Neural progenitor cell (in vitro differentiated cells): ENCODE results near the gene PROZ.

Experiments
- EZH2 ChIP-seq: fragments of 200-600 bp; sonication (generic); IDR thresholded peaks from 2 replicates; pipeline ENCODE4 v1.6.1; 2017; ENCODE audit warnings: antibody characterized with exemption, mild to moderate bottlenecking, moderate library complexity
- TF ChIP-seq, protein P1 (sequence below): fragments of 200-600 bp; sonication (generic); IDR thresholded peaks from 2 replicates; pipeline ENCODE4 v1.5.1; 2017; ENCODE audit warnings: antibody characterized with exemption, mild to moderate bottlenecking

DNA sequence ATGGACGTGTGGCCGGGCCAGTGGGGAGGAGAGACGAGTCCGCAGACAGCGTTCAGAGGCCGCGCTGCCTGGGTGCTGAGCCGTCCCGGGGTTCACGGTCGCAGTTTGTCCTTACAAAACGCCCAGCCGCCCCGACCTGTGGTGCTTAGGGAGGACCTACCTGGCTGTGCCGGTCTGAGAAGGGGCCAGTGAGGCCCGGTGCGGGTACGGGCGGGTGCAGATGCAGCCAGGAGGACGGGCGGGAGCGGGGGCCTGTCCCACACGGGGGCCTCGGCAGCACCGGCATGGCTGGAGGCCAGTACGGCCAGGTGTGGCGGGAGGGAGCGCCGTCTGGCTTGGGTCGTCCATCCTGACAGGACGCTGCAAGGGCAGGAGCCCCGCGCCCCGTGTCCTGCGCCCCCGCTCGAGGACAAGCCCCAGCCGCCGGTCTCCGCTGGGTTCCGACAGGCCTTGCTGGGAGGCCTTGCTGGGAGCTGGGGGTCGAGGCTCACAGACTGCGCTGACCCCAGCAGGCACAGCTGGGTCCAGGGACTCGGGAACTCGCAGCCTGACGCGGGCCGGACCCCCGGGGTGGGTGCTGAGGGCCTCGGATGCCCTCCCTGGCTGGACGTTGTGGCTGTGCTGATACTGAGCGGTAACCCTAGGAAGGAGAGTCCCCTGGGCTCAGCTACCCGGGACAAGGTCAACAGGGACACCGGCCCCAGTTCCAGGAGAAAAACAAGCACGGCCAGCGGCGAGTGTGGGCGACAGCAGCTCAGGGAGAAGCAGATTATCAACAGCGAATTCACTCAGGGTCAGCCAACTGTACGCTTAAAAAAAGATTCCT, 5.3 kb upstream of the PROZ start:
- TF ChIP-seq, protein P1, sequence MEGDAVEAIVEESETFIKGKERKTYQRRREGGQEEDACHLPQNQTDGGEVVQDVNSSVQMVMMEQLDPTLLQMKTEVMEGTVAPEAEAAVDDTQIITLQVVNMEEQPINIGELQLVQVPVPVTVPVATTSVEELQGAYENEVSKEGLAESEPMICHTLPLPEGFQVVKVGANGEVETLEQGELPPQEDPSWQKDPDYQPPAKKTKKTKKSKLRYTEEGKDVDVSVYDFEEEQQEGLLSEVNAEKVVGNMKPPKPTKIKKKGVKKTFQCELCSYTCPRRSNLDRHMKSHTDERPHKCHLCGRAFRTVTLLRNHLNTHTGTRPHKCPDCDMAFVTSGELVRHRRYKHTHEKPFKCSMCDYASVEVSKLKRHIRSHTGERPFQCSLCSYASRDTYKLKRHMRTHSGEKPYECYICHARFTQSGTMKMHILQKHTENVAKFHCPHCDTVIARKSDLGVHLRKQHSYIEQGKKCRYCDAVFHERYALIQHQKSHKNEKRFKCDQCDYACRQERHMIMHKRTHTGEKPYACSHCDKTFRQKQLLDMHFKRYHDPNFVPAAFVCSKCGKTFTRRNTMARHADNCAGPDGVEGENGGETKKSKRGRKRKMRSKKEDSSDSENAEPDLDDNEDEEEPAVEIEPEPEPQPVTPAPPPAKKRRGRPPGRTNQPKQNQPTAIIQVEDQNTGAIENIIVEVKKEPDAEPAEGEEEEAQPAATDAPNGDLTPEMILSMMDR: no peak
- peak; percentile 75 for TF ChIP-seq EZH2
